Osteoblast (primary cell): ENCODE results near the gene ATL3. TPM values are rescaled to one million over a fixed set of nuclear protein-coding genes. Genes with fewer than 3 reads are reported as not detected.

Experiments
- DNase-seq: peaks from one replicate; pipeline ENCODE4 v3.0.0; 2011; ENCODE audit warnings: low spot score, mixed read lengths; ENCODE audit not compliant: insufficient read length; ENCODE audit errors: missing footprints
- H2AFZ ChIP-seq: 2 replicates; pipeline ENCODE4 v1.6.0; 2011; ENCODE audit warnings: mild to moderate bottlenecking, low read length
- H3K27ac ChIP-seq: 2 replicates; pipeline ENCODE4 v1.5.1; 2011; ENCODE audit warnings: mild to moderate bottlenecking, low read depth, low read length, moderate library complexity
- H3K27me3 ChIP-seq: 2 replicates; pipeline ENCODE4 v1.6.0; 2012; ENCODE audit warnings: mild to moderate bottlenecking, control low read depth, inconsistent platforms, low read length, moderate library complexity; ENCODE audit not compliant: insufficient read depth
- H3K36me3 ChIP-seq: 2 replicates; pipeline ENCODE4 v1.5.1; 2011; ENCODE audit warnings: mild to moderate bottlenecking, low read length, control low read depth, moderate library complexity; ENCODE audit not compliant: insufficient read depth
- H3K4me1 ChIP-seq: 2 replicates; pipeline ENCODE4 v1.5.1; 2011; ENCODE audit warnings: mild to moderate bottlenecking, low read length, control low read depth, moderate library complexity; ENCODE audit not compliant: insufficient read depth
- H3K4me2 ChIP-seq: 2 replicates; pipeline ENCODE4 v1.6.0; 2011; ENCODE audit warnings: mild to moderate bottlenecking, low read length; ENCODE audit not compliant: insufficient read depth
- H3K4me3 ChIP-seq: fragments of 200-600 bp; sonication (generic); 3 replicates; pipeline ENCODE4 v1.5.1; 2012; ENCODE audit warnings: mild to moderate bottlenecking, low read length, inconsistent platforms; ENCODE audit not compliant: insufficient read depth
- H3K79me2 ChIP-seq: 2 replicates; pipeline ENCODE4 v1.6.0; 2012; ENCODE audit warnings: mild to moderate bottlenecking, low read length, control low read depth, inconsistent platforms; ENCODE audit not compliant: insufficient read depth
- H3K9me3 ChIP-seq: 2 replicates; pipeline ENCODE4 v1.5.1; 2011; ENCODE audit warnings: low read depth, low read length, control low read depth
- H4K20me1 ChIP-seq: 2 replicates; pipeline ENCODE4 v1.6.0; 2012; ENCODE audit warnings: mild to moderate bottlenecking, low read length, control low read depth; ENCODE audit not compliant: insufficient read depth
- CTCF ChIP-seq: IDR thresholded peaks from 2 replicates; pipeline ENCODE4 v1.5.1; 2011; ENCODE audit warnings: mild to moderate bottlenecking, low read depth, low read length, moderate library complexity; ENCODE audit errors: extremely low read depth
- total RNA-seq: library from RNA; depleted of rRNA; stranded (reverse); fragments of >200 nt; gene quantifications from 2 replicates; pipeline ENCODE4 v1.2.3, GENCODE V29; 2012

Gene ATL3
- total RNA-seq, 1 donor: 300 TPM

DNA sequence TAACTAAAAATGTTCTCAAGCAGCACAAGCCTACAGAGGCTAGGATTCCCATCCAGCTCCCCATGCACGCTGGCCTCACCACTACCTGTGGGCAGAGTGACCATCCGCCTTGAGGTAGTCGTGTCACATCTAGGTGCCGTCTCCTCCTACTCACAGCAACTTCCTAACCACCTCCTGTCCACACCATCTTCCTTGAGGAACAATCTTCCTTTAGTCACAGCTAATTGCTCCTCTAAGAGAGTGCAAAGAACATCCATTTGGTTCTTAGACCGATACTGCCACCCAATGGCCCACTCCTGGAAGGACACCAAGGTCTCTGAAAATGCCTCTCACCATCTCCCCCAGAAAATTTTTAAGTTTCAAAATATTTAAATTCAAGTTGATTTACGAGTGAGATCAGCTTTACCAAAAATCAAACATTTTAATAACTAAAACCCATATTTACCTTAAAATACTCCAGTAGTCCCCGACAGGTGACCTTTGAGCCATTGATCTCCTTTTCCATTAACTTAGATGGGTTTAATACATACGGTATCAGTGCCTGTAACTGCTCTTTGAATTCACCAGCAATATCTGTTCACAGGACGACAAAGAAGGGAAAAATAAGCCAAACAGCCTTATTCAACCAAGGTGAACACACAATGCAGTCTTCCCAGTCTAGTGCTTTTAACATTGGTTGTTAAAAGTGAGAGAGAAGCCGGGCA, 35.3 kb downstream of the ATL3 start:
- no peak overlapping the region for H3K4me2 ChIP-seq
- H3K36me3 ChIP-seq: peaks cover 64% of the 10 kb centered on the region
- H2AFZ ChIP-seq: no peak overlapping the region

GRCh38 chr11:63629426-63629825, 41.8 kb downstream of the ATL3 start:
- no peak for DNase-seq
- H3K9me3 ChIP-seq: no peaks in the 10 kb centered on the region
- TF ChIP-seq CTCF: no peak
- H3K79me2 ChIP-seq: no peaks in the 10 kb centered on the region
- H2AFZ ChIP-seq: no peak overlapping the region
- H3K27ac ChIP-seq: no peak overlapping the region
- no peak overlapping the region for H3K4me2 ChIP-seq
- peaks cover 57% of the 10 kb centered on the region for H3K36me3 ChIP-seq
- no peaks in the 10 kb centered on the region for H3K27me3 ChIP-seq
- no peaks in the 10 kb centered on the region for H3K4me1 ChIP-seq
- H4K20me1 ChIP-seq: no peaks in the 10 kb centered on the region
- H3K4me3 ChIP-seq: no peak overlapping the region

More for the DNA sequence above, 35.3 kb downstream of the ATL3 start:
- TF ChIP-seq CTCF: peak; percentile 88
- H3K79me2 ChIP-seq: peaks cover 10% of the 10 kb centered on the region
- peaks cover 13% of the 10 kb centered on the region for H4K20me1 ChIP-seq
- no peaks in the 10 kb centered on the region for H3K27me3 ChIP-seq
- H3K9me3 ChIP-seq: no peaks in the 10 kb centered on the region
- DNase-seq: peak; percentile 84
- H3K27ac ChIP-seq: no peak overlapping the region
- no peaks in the 10 kb centered on the region for H3K4me1 ChIP-seq
- H3K4me3 ChIP-seq: no peak overlapping the region

DNA sequence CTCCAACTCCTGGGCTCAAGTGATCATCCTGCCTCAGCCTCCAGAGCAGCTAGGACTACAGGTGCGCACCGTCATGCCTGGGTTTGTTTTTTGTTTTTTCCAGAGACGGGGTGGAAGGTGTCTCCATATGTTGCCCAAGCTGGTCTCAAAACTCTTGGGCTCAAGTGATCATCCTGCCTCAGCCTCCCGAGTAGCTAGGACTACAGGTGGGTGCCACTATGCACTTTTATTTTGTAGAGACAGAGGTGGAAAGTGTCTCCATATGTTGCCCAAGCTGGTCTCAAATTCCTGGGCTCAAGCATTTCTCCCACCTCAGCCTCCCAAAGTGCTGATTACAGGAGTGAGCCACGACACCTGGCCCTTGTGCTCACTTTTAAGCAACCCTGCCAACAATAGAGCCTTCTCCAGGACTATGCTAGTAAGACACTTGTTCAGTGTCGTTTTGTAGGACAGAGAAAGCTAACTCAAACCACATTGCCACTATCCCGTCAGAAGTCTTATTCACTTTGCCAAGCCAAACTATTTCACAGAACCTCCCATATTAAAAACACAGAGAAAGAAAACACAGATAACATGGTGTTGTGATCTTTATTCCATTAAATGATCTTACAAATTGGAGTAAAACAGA, 47.5 kb downstream of the ATL3 start:
- no peak for TF ChIP-seq CTCF
- H4K20me1 ChIP-seq: no peaks in the 10 kb centered on the region
- H3K4me3 ChIP-seq: no peak overlapping the region
- H3K4me1 ChIP-seq: no peaks in the 10 kb centered on the region
- H3K79me2 ChIP-seq: no peaks in the 10 kb centered on the region
- no peaks in the 10 kb centered on the region for H3K27me3 ChIP-seq
- no peak overlapping the region for H3K27ac ChIP-seq
- H2AFZ ChIP-seq: no peak overlapping the region
- H3K36me3 ChIP-seq: peaks cover 9% of the 10 kb centered on the region
- no peaks in the 10 kb centered on the region for H3K9me3 ChIP-seq
- DNase-seq: no peak
- no peak overlapping the region for H3K4me2 ChIP-seq

DNA sequence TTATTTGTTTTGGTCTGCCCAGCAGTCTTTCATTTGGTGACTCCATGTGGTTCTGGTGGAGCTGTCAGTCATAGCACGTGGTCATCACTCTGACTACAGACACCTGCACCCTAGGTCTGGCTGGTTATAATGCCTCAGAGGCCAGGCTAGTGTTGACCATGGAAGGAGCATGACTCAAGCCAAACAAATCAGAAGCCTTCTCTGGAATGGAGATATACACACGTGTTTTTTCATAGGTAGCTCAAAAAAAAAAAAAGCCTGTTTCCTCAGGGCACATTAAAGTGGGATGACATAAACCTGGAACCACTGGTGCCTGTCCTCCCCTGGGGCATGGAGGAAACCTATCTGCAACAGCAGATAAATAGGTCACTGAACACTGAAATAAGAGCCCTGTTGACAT, 48.9 kb downstream of the ATL3 start:
- no peaks in the 10 kb centered on the region for H3K36me3 ChIP-seq
- DNase-seq: no peak
- TF ChIP-seq CTCF: no peak

More for the DNA sequence above, 48.9 kb downstream of the ATL3 start:
- Histone ChIP-seq H3K27me3 (no peaks in the 10 kb centered on the region), H3K9me3 (no peaks in the 10 kb centered on the region), H4K20me1 (no peaks in the 10 kb centered on the region), H3K4me1 (no peaks in the 10 kb centered on the region), H2AFZ (no peak overlapping the region), H3K4me3 (no peak overlapping the region), H3K79me2 (no peaks in the 10 kb centered on the region), H3K27ac (no peak overlapping the region), H3K4me2 (no peak overlapping the region)
